ENCODE data around the gene CSTF3.
"Not testable (repeated sequence)": the region's sequence is repeated elsewhere in the genome, so short reads cannot be mapped to it uniquely, and the experiment has no call there.

CSTF3 gene

GRCh38 chr11:33160136-33160535 is 1.1 kb downstream of the CSTF3 start:
- peak; percentile 72 for DNase-seq

DNA sequence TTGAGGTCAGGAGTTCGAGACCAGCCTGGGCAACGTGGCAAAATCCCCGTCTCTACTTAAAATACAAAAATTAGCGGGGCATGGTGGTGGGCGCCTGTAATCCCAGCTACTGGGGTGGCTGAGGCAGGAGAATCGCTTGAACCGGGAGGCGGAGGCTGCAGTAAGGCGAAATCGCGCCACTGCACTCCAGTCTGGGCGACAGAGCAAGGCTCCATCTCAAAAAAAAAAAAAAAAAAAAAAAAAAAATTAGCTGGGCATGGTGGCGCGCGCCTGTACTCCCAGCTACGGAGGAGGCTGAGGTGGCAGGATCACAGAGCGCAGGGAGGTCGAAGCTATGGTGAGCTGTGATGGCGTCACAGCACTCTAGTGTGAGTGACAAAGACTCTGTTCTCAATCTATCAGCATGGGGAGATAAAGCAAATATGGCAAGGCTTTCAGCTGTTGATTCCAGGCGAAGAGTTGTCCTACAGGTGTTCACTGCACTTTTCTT is 1.9 kb downstream of the CSTF3 start:
- DNase-seq: peak; percentile 3

DNA sequence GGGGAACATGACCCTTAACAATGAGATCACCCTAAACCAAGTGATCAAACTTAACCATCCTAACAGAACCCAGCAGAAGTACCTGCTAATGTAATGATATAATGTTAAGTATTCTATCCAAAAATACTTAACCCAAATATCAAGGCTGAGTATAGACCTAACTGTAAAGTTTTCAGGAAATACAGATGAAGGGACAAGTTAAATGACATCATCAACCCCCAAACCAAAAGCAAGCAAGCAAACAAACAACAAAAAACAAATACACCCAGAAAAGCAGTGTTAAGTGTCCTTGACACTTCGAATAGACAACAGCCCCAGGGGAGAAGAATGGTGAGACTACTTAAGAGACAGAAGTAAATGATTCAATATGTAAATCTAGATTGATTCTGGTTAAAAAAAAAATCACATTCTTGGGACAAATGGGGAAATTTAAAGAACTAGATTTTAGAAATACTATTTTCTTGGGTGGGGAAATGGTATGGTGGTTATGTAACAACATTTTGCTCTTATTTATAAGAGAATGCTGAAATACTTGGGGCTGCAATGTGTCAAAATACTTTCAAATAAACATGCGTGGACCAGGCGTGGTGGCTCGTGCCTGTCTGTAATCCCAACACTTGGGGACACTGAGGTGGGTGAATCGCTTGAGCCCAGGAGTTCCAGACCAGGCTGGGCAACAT is 2.5 kb downstream of the CSTF3 start:
- DNase-seq: no peak

- peak; percentile 10 for DNase-seq
Measured at GRCh38 chr11:33157103-33158027, 3.9 kb downstream of the CSTF3 start.

DNA sequence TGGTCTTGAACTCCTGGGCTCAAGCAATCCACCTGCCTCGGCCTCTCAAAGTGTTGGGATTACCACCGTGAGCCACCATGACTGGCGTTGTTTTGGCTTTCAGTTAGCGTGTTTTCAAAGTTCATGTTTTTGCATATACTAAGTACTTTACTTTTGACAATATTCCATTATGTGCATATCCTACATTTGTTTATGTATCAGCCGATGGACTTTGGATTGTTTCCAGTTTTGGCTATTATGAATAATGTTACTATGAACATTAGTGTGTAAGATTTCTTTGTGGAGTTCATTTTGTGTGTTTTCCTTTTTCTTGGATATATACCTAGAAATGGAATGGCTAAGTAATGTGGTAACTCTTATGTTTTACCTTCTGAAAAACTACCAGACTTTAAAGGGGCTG is 9.9 kb downstream of the CSTF3 start:
- no peak for DNase-seq

DNA sequence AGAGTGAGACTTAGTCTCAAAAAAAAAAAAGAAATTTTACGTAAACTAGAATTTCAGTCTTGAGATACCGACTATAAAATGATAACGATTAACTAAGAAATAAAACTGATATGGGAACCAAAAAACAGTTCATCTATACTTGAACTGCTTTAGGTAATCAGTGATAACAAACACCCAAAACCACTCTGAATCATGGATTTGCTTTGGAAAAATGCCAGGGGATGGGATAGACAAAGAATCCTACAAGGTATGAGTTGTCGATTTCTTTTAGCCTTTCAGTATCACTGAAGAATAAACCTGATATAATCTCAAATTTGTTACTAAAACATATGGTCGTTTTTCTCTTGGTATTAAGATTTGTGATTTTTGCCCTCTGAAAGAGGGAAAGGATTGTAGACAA is 13.7 kb downstream of the CSTF3 start:
- peak; percentile 12 for DNase-seq

GRCh38 chr11:33135768-33136443 is 25.4 kb downstream of the CSTF3 start:
- DNase-seq: no peak

GRCh38 chr11:33135216-33135615 is 26.1 kb downstream of the CSTF3 start:
- no peak for DNase-seq

DNA sequence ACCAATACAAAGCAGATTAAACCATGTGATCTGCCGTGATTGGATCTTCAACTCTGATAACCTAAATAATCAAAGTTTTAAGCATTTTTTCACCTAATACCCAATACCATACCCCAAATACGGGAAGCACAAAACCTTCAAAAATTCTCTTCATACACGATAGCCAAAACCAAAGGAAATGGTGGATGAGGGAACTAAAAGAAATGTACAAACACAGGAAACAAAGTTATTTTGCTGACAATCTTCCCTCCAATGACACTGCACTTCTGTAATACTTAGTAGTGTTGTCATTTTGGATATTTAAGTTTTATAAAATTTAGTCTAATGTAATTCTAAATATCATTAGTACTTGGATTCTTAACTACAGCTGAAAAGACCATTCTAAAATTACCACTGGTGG is 27.0 kb downstream of the CSTF3 start:
- no peak for DNase-seq

DNA sequence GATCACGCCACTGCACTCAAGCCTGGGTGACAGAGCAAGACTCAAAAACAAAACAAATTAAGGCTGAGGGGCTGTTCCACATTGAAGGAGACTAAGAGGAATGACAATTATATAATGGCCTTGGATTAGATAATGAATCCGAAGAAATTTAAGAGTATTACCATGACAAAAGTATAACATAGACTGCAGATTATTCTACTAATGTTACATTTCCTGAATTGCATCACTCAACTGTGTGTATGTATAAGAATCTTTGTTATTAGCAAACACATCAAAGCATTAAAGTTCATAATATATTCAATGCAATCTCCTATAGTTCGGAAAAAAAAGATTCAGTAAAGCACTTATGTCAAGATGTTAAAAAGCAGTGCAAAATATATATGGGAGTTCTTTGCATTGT is 27.5 kb downstream of the CSTF3 start:
- DNase-seq: no peak

- DNase-seq: no peak
Measured at GRCh38 chr11:33132510-33132909, 28.8 kb downstream of the CSTF3 start.

DNA sequence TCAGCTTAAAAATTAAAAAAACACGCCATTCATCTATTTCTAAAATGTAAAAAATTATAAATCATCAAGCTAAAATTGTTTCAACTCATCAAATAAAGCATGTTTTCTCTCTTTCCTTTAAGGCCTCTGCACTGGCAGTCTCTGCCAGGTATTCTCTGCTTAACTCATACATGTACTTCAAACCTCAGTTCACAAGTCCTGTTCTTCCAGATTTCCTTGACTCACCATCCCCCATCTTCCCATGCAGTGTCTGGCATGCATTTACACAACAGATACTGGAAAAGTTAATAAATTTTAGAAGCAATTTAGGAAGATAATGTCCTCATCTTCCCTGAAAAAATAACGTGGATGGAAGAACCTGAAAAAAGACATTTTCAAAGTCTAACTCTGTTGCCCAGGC is 32.5 kb downstream of the CSTF3 start:
- DNase-seq: peak; percentile 13

- DNase-seq: no peak
Measured at GRCh38 chr11:33125611-33126010, 35.7 kb downstream of the CSTF3 start.

DNA sequence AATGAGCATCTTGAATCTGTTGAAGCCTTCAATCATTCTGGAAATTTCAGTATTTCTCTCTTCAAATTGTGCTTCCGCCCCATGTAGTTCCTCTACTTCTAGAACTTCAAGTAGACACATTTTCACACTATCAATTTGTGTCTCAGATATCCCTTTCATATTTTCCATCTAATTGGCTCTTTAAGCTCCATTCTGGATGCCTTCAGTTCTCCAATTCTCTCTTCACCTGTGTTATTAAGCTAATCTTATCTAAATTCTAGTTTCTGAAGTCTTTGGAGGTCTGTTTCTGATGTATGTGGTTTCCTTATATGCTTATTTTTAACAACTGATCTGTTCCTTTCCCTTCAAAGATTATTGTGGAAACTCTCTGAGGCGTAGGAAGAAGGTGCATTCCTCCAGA is 36.3 kb downstream of the CSTF3 start:
- no peak for DNase-seq

GRCh38 chr11:33122696-33123095 is 38.6 kb downstream of the CSTF3 start:
- not testable (repeated sequence) for DNase-seq

GRCh38 chr11:33116535-33116934 is 44.7 kb downstream of the CSTF3 start:
- DNase-seq: peak; percentile 53

DNA sequence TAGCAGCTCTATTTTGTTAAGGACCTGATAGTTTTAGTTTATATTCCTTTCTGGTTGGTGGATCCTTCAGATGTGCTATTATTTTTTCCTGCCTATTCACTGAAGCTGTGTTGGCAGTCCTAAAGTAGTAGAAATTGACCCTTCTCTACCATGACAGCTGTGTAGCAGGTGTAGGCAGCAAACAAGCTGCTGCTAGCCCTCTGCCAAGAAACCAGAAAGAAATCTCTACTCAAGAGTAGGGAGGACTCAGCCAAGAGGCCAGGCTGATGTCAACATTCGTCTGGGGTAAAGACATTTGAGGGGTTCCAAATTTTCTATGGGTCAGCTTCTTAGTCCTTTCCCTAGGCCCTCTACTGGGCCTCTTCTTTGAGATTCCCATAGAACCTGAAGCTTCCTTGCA is 51.2 kb downstream of the CSTF3 start:
- no peak for DNase-seq

DNA sequence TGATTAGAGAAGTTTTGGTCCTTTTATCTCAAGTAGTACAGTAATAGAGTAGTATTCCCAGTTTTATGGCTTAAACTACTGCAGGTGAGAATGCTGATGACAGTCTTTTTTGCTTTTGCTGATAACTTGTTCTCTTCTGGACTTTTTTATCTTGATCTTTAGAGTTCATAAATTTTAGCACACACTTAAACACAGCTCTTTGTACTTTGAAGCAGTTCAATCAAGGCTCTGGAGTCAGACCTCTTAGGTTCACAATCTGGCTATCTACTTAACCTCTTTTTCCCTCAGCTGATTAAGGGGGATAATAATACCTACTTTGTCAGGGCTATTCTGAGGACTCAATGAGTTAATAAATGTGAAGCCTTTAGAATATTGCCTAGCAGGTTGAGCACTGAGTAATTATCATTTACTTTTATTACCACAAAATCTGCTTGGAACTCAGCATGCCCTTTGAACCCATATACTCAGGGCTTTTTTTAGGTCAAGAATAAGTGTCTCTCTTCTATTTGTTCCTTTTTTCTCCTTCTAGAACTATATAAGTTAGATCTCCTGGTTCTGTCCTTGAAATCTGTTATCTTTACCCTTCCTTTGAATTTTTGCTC is 51.9 kb downstream of the CSTF3 start:
- DNase-seq: no peak

GRCh38 chr11:33103836-33104235 is 57.4 kb downstream of the CSTF3 start:
- no peak for DNase-seq

- no peak for DNase-seq
Measured at GRCh38 chr11:33094157-33094556, 67.1 kb downstream of the CSTF3 start.

GRCh38 chr11:33089776-33090175 is 71.5 kb downstream of the CSTF3 start:
- DNase-seq: peak; percentile 4

GRCh38 chr11:33086017-33086416 is 75.3 kb downstream of the CSTF3 start:
- DNase-seq: no peak

DNA sequence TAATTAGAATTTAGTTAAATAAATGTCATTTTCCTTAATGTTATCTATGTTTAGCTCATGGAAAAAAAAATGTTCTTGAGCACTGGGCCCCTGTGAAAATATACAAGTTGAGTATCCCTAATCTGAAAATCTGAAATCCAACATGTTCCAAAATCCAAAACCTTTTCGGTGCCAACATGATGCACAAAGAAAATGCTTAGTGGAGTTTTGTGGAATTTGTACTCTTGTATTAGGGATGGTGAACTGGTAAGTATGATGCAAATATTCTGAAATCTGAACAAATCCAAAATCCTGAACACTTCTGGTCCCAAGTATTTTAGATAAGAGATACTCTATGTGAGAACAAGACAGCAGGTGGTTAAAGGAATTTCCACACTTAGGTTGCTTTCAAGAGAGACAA is 77.4 kb downstream of the CSTF3 start:
- DNase-seq: no peak
